ENCODE results near the gene PIK3C2G. TPM values are rescaled to one million over a fixed set of nuclear protein-coding genes. Genes with fewer than 3 reads are reported as not detected.

The PIK3C2G gene
- total RNA-seq, 1 donor from 2014 or later: 26.0 TPM

DNA sequence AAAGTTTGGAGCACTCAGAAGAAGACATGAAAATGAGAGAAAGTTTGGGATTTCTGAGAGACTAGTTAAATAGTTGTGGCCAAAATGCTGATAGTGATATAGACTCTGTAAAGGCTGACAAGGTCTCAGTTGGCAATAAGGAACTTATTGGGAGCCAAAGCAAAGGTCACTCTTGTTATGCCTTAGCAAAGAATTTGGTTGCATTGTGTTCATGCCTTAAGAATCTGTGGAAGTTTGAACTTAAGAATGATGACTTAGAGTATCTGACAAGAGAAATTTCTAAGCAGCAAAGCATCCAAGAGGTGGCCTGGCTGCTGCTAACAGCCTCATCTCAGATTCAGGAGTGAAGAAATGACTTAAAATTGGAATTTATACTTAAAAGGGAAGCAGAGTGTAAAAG lies 113.8 kb downstream of the PIK3C2G start:
- Mint-ChIP-seq H3K4me3 (ENCODE audit: low read depth) (no peak overlapping the region), H3K27ac (no peak overlapping the region), H3K27me3 (no peaks in the 10 kb centered on the region), H3K9me3 (ENCODE audit: low read depth) (peaks cover 18% of the 10 kb centered on the region), H3K4me1 (ENCODE audit: low read depth) (no peaks in the 10 kb centered on the region), H3K36me3 (ENCODE audit: insufficient read depth) (peaks cover 34% of the 10 kb centered on the region)
- DNase-seq (ENCODE audit: low spot score, unreplicated experiment): no peak
- TF ChIP-seq, protein P1, sequence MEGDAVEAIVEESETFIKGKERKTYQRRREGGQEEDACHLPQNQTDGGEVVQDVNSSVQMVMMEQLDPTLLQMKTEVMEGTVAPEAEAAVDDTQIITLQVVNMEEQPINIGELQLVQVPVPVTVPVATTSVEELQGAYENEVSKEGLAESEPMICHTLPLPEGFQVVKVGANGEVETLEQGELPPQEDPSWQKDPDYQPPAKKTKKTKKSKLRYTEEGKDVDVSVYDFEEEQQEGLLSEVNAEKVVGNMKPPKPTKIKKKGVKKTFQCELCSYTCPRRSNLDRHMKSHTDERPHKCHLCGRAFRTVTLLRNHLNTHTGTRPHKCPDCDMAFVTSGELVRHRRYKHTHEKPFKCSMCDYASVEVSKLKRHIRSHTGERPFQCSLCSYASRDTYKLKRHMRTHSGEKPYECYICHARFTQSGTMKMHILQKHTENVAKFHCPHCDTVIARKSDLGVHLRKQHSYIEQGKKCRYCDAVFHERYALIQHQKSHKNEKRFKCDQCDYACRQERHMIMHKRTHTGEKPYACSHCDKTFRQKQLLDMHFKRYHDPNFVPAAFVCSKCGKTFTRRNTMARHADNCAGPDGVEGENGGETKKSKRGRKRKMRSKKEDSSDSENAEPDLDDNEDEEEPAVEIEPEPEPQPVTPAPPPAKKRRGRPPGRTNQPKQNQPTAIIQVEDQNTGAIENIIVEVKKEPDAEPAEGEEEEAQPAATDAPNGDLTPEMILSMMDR (IDR thresholded peaks at IDR 0.05; ENCODE audit: unreplicated experiment): no peak

DNA sequence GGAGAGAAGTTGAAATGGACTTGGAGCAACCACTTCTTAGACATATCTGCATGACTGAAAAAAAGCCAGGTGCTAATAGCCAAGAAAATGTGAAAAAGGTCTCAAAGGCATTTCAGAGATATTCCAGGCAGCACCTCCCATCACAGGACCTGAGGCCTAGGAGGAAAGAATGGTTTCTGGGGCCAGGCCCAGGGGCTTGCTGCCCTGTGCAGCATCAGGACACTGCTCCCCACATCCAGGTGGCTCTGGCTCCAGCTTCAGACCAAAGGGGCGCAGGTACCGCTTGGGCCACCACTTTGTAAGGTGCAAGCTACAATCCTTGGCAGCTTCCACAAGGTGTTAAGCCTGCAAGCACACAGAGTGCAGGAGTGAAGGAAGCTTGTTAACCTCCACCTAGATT lies 114.3 kb downstream of the PIK3C2G start:
- TF ChIP-seq, protein P1 (IDR thresholded peaks at IDR 0.05; ENCODE audit: unreplicated experiment): no peak
- H3K27ac Mint-ChIP-seq: no peak overlapping the region
- H3K9me3 Mint-ChIP-seq (ENCODE audit: low read depth): peaks cover 18% of the 10 kb centered on the region
- DNase-seq (ENCODE audit: low spot score, unreplicated experiment): no peak
- H3K4me3 Mint-ChIP-seq (ENCODE audit: low read depth): no peak overlapping the region
- H3K27me3 Mint-ChIP-seq: no peaks in the 10 kb centered on the region
- peaks cover 34% of the 10 kb centered on the region for H3K36me3 Mint-ChIP-seq (ENCODE audit: insufficient read depth)
- no peaks in the 10 kb centered on the region for H3K4me1 Mint-ChIP-seq (ENCODE audit: low read depth)

DNA sequence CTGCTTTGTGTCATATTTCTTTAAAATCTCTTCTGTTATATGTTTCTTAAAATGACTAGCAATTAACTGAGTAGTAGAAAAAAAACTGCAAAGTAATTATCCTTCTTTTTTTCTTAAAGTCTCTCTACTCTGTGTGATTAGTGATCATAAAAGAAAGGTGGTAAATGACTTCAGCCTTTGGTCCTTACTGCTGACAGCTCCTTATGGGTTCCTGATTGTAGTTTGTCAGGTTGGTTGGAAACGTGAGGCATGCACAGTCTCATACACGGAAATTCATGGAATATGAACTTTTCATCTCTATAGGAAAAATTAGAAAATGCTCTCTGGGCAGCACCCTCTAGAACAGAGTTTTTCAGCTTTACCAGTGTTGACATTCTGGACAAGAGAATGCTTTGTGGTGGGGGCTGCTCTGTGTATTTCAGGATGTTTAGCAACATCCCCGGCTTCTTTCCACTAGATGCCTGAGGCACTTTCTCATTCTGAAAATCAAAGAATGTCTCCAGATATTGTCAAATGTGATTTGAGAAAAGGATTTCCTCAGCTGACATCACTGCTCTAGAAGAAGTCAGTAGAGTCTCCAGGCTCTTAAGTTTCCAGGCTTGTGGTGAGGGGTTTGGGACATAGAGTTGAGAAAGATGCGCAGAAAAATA lies 121.0 kb downstream of the PIK3C2G start:
- Mint-ChIP-seq H3K4me3 (ENCODE audit: low read depth) (no peak overlapping the region), H3K27ac (no peak overlapping the region), H3K4me1 (ENCODE audit: low read depth) (peaks cover 8% of the 10 kb centered on the region), H3K9me3 (ENCODE audit: low read depth) (no peaks in the 10 kb centered on the region), H3K27me3 (no peaks in the 10 kb centered on the region), H3K36me3 (ENCODE audit: insufficient read depth) (peaks cover 12% of the 10 kb centered on the region)
- TF ChIP-seq, protein P1 (IDR thresholded peaks at IDR 0.05; ENCODE audit: unreplicated experiment): no peak
- DNase-seq (ENCODE audit: low spot score, unreplicated experiment): no peak

DNA sequence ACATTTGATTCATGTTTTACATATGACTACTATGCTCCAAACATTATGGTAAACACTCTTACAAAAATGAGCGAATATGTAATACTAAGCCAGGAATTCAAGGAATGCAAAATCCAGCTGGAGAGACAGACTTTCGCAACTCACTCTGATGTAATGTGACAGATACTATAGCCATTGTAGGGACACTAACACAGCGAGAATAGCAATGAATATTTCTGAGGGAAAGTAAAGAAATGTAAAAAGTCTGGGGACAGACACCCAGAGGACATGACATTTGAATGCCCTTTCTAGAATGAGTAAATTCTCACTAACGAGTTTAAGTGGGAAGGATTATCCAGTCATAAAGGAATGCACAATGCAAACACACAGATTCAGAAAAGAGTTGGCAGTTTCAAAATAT lies 121.9 kb downstream of the PIK3C2G start:
- TF ChIP-seq, protein P1 (IDR thresholded peaks at IDR 0.05; ENCODE audit: unreplicated experiment): no peak
- no peaks in the 10 kb centered on the region for H3K27me3 Mint-ChIP-seq
- no peak for DNase-seq (ENCODE audit: low spot score, unreplicated experiment)
- H3K27ac Mint-ChIP-seq: peak overlapping the region; percentile 12
- no peak overlapping the region for H3K4me3 Mint-ChIP-seq (ENCODE audit: low read depth)
- H3K4me1 Mint-ChIP-seq (ENCODE audit: low read depth): peaks cover 8% of the 10 kb centered on the region
- no peaks in the 10 kb centered on the region for H3K9me3 Mint-ChIP-seq (ENCODE audit: low read depth)
- peaks cover 15% of the 10 kb centered on the region for H3K36me3 Mint-ChIP-seq (ENCODE audit: insufficient read depth)

DNA sequence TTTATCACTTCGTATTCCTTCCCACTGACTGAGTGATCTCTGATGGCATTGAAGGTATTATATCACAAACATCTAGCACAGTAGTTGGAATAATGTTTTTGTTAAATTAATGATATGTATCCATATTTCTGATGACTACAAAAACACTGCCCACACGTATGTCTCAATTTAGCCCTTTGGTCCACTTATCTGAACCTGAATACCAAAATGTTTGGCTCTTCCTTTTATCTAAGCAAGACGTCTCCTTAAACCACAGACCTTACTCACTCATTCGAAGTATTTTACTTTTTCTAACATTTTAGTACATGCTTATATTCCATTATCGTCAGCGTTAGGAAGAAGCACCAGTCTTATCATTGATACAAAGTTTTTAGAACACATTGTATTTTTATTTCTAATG lies 126.4 kb downstream of the PIK3C2G start:
- Mint-ChIP-seq H3K27me3 (no peaks in the 10 kb centered on the region), H3K27ac (no peak overlapping the region), H3K4me3 (ENCODE audit: low read depth) (no peak overlapping the region), H3K9me3 (ENCODE audit: low read depth) (peaks cover 3% of the 10 kb centered on the region), H3K36me3 (ENCODE audit: insufficient read depth) (peaks cover 15% of the 10 kb centered on the region), H3K4me1 (ENCODE audit: low read depth) (peaks cover 10% of the 10 kb centered on the region)
- TF ChIP-seq, protein P1 (IDR thresholded peaks at IDR 0.05; ENCODE audit: unreplicated experiment): no peak
- DNase-seq (ENCODE audit: low spot score, unreplicated experiment): no peak
